GM12801 (cell line): Measurements from ENCODE around the gene C6orf163.

ENCODE experiments used
- TF ChIP-seq, protein P1 (sequence below): IDR thresholded peaks from one replicate; pipeline ENCODE4 v1.5.1; 2011; ENCODE audit warnings: control low read depth; ENCODE audit not compliant: insufficient read length; ENCODE audit errors: extremely low read depth

Gene C6orf163

DNA sequence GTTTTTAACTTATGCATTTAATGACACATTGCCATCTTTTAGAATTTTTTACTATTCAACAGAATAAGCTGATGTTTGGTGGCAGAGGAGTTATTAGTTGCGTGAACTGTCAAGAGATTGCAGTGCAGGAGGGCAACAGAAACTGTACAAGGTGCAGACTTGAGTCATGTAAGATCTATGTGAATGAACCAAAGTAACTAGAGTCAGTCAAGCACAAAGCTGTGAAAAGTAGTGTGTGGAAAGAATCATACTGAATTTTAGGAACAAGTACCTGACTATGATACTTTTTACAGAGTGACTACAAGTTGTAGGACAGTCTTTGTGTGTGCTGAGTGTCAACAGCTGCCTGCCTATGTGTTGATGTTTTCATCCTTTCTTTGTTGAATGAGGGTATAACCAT is 2.7 kb upstream of the C6orf163 start:
- TF ChIP-seq, protein P1, sequence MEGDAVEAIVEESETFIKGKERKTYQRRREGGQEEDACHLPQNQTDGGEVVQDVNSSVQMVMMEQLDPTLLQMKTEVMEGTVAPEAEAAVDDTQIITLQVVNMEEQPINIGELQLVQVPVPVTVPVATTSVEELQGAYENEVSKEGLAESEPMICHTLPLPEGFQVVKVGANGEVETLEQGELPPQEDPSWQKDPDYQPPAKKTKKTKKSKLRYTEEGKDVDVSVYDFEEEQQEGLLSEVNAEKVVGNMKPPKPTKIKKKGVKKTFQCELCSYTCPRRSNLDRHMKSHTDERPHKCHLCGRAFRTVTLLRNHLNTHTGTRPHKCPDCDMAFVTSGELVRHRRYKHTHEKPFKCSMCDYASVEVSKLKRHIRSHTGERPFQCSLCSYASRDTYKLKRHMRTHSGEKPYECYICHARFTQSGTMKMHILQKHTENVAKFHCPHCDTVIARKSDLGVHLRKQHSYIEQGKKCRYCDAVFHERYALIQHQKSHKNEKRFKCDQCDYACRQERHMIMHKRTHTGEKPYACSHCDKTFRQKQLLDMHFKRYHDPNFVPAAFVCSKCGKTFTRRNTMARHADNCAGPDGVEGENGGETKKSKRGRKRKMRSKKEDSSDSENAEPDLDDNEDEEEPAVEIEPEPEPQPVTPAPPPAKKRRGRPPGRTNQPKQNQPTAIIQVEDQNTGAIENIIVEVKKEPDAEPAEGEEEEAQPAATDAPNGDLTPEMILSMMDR: no peak

- TF ChIP-seq, protein P1: no peak
Measured at GRCh38 chr6:87342829-87343228, 1.8 kb upstream of the C6orf163 start.

DNA sequence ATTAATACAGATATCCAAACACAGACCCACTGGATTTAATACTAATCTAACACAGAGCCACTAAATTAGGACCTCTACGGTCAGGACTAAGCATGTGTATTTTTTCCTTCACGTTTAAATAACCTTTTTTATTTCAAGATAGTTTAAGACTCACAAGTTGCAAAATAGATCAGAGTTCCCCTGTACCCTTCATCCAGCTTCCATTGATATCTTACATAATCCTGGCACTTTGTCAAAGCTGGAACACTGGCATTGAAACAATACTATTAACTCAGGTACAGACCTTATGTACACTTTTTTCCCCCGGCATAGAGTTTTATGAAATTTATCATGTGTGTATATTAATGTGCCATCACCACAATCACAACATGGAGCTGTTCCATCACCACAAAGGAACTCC is 2.1 kb downstream of the C6orf163 start:
- TF ChIP-seq, protein P1: no peak

- TF ChIP-seq, protein P1: no peak
Measured at GRCh38 chr6:87349896-87350295, 5.3 kb downstream of the C6orf163 start.

- TF ChIP-seq, protein P1: no peak
Measured at GRCh38 chr6:87350516-87350915, 5.9 kb downstream of the C6orf163 start.

- TF ChIP-seq, protein P1: no peak
Measured at GRCh38 chr6:87351583-87351982, 7.0 kb downstream of the C6orf163 start.

GRCh38 chr6:87356181-87356580 is 11.6 kb downstream of the C6orf163 start:
- TF ChIP-seq, protein P1: no peak

GRCh38 chr6:87357479-87358196 is 13.0 kb downstream of the C6orf163 start:
- TF ChIP-seq, protein P1: no peak
